DLD1 (cell line): Measurements from ENCODE around the gene CCDC196.
"Not testable (repeated sequence)": the region's sequence is repeated elsewhere in the genome, so short reads cannot be mapped to it uniquely, and the experiment has no call there.

Experiments used
- in situ Hi-C: cut with HindIII; loops from 2 replicates; pipeline ENCODE4 v1.10.0; 2017; ENCODE audit warnings: low sequenced_read_pairs

CCDC196 gene

DNA sequence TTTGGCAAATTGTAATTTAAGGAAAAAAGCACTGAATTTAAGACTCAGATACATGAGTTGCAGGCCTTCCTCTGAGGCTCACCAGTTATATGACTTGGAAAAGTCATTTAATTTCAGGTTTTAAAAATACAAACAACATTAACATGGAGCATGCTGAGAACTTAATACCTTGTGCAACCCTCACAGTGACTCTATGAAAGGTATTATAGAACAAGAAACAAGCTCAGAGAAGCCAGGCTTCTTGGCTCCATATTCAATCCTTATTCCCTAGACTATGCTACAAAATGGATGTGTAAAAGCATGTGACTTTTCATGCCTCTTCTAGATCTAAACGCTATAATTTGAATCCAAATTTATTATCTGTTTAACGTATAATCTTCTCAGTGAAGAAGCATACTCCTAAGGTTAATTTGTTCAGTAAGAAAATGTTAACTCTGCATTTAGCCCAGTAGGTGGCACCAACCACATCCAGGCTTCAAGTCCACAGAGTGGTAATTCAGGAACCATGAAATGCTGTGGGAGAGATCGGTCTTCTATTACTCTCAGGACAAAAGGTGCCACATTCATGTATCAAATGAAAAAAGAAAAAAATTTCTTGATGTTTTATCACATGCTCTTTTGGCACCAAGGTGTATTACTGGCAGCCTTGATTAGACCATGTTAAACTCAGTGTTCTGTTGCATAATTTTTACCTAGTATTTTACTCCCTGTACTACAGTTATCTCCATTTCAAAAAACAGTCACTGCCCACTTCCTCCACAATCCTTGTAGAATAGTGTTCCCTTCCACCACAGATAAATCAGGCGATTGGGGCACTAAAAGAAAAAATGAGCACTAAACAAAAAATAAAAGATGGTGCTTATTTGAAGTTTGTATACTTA lies 9.3 kb downstream of the CCDC196 start:
- in situ Hi-C loops = no loop called here

DNA sequence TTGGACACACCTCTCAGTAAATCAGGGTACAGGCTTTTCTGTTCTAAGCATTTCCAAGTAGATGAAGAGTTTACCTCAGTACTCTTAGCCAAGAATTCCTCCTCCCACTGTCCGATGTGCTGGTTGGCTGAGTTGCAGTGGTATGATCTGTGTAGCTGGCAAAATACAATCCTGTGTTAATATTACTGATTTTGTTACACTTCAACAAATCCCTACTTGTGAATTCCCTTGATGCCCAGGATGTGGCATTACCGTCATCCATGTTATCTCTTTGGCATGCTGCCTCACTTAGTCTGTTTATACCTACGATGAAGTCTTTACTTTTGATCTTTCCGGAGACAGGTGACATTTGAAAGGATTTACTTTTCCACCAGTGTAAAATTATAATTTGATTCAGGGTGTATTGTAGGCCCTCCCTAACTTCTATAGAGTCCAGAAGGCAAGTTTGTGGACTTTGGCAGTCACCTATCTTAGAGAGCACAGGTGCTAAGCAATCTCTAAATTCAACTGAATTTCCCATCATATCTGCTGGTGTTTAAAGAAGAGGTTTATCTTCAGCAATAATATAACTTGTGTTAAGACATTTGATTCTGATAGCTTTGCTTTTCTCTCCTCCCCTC lies 10.1 kb downstream of the CCDC196 start:
- in situ Hi-C loops = no loop called here

DNA sequence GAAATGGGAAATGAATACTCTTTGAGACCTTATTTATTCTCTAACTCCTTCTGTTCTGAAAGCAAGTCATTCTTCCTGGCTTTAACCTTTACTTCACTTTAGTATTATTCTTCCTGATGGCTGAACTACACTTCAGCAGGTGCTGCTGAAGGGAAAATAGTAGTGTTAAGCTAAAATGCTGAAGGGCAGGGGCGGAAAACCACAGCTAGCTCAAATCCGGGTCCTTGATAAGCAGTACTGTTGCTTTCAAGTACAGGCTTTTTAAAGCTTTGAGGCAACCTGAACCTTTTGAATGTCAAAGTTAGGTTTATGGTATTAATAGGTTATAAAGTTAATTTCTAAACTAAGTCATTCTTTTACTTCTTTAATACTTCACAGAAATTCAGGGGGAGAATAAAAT lies 10.7 kb downstream of the CCDC196 start:
- in situ Hi-C loops = no loop called here

DNA sequence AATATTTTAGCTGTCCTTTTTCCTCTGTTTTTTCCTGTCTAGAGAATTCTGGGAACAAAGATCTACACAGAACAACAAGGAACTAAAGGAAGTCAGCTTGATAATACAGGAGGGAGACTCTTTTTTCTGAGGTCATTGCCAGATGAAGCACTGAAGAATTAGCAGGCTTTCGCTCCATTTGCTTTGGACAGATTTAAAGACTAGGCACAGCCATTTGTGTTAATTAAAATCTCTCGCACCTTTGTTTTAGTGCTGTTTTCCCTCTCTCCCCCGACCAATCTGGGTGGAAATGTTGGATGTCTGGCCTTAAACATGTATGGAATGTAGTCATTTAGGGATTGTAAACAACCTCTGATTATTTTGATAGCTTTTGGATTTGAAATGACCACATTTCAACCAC lies 12.1 kb downstream of the CCDC196 start:
- in situ Hi-C loops = no loop called here

DNA sequence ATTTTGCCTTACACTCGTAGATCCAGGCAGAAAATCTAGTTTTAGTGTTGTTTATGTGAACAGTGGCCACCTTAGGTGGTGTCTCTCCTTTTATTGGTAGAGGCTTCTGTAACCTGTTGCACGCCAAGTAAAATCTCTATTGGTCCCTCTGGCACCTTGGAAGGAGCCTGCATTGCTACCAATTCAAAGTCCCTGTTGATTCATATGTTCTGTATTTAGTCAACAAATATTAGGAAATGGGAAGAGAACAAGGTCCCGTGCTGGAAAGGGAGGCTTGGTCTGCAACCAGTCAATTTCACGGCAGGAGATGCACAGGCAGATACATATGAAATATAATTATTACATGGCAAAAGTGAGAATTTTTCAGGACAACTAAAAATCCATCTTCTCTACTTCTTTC lies 15.4 kb downstream of the CCDC196 start:
- in situ Hi-C loops = no loop called here

DNA sequence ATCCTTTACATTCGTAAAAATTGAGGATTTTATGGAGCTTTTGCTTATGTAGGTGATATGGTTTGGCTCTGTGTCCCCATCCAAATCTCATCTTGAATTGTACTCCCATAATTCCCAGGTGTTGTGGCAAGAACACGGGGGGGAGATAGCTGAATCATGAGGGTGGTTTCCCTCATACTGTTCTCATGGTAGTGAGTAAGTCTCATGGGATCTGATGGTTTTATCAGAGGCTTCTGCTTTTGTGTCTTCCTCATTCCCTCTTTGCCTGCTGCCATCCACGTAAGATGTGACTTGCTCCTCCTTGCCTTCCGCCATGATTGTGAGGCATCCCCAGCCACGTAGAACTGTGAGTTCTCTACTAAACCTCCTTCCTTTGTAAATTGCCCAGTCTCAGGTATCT lies 16.7 kb downstream of the CCDC196 start:
- in situ Hi-C loops = not testable (repeated sequence)

DNA sequence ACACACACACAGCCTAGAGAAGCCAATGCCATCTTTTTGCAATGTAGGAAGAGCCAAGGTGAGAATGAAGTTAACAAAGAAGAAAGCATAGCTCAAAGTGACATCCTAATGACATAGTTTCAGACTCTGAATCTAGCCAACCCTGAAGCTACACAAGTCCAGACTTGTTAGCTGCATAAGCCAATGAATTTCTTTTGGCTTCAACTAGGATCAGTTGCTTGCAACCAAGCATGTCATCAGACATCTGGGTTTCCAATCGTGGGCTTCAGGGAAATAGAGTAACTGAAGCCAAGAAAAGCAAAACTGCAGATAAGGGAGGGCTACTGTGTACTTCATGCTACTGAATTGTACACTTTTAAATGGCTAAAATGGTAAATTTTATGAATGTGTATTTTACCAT lies 17.4 kb downstream of the CCDC196 start:
- in situ Hi-C loops = no loop called here

DNA sequence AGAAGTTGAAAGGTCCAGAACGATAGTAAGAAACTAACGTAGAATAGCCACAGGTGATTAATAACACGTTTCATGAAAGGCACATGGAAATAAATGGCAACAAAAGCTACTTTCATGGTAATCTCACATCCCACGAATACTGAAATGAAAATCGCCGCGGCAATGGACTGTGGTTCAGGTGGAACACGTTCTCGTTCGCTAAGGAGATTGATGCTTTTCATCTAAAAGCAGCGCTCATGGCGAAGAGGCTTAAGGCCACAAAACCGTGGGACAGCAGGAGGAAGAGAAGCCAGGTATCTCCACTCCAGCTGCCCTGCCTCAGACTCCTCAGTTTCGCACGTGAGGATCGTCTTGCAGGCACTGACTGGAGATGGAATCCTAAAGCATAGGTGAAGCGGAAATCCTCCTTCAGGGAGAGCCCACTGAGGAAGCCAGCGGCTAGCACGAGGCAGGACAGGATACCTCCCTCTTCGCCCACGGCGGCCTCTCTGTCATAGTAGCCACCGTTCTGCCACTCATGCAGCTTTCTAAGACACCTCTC lies 21.1 kb downstream of the CCDC196 start:
- in situ Hi-C loops = no loop called here

DNA sequence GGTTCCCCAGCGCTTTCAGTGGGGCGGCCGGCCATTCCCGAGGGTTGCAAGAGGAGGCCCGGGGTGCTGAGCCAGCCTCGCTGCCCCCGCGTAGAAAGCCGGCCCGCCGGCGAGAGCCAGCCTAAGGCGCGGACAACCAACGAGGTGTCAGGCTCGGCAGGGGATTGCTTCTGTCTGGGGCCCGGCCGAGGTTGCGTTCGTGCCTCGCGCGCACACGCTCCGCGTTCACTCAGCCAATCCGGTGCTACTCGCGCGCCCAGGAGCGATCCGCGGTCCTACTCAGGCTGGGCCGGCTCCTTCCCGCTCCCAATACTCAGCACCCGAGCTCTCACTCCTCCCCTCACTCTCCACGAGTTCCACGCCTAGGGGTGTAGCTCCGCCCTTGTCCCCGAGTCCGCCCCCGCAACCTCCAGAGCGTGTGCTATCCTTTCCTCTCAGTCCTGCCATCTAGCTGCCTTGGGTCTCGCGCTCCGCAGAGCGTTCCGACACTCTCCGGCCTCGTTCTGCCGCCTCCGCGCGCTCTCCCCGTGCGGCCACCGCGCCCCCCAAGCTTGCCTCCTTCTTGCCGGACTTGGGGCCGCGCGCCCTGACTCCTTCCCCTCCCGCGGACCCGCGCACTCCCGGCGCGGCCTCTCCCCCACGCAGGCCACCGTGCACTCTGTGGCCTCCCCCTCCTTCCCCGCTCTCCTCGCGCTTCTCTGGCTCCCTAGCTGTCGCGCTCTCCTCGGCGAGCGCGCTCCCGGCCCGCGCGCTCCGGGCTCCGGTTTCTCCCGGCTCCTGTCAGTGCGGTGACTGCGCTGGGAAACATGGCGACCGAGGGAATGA lies 21.8 kb downstream of the CCDC196 start, which contains the start of gene GPHN:
TSS of gene GPHN (plus strand) at position 426 of the 825 bp plus-strand sequence.
- in situ Hi-C loops = no loop called here

DNA sequence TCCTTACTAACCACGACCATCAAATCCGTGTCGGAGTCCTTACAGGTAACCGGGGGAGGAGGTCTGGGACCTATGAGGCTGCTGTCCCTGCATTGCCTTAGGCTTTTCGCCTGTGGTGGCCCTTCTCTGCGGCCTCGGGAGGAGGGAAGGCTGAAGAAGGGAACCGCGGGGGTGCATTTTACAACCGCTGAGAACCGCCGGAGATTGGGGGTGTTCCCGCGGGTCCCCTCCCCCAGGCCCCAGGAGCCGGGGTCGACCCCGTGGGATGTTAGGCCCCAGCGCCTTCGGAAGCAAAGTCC lies 22.3 kb downstream of the CCDC196 start:
- in situ Hi-C loops = no loop called here

DNA sequence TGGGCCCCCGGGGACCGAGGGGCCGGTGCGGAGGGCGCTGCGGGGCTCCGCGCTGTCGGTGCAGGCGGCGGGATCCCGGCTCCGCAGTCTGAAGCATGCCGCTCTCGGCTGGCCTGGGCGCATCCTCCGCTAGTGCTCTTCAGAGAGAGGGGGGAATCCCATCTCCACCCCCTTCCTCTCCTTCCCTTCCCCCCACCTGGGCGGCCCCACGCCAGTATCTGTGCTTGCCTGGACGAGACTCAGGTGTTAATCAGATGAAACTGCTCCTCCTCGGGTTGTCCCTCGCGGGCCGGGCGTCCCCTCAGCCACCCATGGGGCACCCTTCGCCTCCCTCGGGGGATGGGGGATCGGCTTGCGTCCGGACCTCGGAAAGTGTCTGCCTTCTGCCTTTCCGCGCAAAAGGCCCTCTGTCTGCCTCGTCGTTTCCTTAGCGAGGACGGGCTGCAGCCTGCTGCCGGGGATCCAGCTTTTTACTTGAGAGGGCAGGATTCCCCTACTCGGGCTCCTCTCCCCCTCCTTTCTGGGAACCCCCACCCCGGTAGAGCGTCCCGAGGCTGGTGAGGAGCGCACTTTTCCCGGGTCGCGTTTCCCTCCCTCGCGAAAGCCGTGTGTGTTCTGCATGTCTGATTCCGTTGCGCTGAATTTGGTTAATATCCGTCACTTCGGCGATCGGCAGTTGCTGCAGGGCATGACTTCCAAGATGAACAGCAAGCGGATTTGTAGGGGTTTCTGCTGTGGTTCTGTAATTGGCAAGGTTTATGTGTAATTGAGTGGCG lies 22.9 kb downstream of the CCDC196 start:
- in situ Hi-C loops = no loop called here

DNA sequence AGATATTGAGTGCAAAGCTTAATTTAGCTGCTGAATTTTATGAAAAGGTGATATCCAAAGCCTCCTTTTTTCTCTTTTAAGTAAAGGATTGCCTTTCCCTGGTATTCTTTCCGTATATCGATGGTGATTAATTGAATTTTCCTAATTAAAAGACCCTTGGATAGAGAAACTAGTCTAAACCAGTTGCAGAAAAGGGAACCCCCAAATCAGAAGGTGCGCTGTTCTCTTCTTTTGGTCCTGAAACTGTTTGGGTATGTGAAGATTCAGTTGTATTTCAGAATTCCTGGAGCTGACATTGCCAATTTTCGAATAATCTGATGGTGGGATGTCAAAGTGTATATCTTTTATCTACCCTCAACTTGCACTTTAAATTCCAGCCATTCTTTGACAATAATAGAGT lies 23.7 kb downstream of the CCDC196 start:
- in situ Hi-C loops = no loop called here

DNA sequence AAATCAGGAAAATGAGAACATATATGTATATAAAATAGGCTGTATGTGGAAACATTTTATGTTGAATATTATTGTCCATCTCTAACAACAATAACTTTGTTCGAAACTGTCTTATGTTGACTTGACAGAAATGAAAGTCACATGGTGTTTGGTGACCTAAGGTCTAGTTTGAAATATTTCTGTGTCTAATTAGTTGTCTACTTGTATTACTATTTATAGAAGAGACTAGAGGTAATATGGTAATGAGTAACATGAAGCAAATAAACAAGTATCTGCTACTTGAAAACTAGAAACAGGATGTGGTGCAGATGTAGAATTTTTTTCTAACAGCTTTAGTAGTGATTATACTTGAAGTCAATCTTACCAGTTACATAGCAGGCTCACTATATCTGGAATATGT lies 25.7 kb downstream of the CCDC196 start:
- in situ Hi-C loops = no loop called here

DNA sequence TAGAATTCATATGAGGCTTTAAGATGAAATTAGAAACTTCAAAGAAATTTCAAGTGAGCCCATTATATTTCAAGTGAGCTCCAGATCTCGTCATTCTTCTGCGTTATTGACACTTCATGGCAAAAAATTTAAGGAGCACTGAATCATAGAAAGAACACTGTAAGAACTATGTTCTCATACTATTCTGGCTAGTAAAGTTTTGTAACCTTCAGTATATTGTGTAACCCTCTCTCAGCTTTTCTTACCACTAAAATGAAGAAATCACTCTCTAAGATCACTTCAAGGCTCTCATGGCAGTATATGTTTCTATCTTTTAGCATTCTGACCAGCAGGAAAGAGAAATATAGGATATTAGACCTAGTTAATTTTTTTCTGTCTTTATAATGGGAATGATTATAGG lies 28.0 kb downstream of the CCDC196 start:
- in situ Hi-C loops = no loop called here

DNA sequence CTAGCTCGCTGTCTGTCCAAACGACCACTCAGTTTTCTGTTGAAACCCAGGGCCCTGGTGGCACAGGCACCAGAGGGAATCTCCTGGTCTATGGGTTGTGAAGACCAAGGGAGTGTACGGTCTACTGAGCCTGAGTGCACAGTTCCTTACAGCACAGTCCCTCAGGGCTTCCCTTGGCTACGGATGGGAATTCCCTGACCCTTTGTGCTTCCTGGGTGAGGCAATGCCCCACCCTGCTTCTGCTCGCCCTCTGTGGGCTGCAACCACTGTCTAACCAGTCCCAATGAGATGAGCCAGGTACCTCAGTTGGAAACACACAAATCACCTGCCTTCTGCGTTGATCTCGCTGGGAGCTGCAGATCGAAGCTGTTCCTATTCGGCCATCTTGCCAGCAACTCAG lies 44.4 kb downstream of the CCDC196 start:
- in situ Hi-C loops = no loop called here

DNA sequence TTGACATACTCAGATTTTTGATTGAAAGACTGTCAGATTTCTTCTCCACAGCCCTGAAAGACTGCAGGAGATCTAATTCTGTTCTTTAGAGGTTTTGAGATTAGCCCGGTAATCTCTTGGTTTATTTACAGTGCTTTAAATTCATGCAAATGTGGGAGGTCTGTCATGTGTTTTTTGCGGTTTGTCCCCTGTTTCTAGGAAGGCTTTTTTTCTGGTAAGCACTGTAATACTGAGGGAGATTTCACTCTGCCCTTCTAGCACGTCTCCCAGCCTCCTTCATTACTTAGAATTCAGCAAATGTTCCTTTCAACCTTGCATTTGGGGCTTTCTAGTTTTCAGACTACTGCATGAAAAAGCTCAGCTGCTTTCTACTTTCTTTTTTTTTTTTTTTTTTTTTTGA lies 52.9 kb downstream of the CCDC196 start:
- in situ Hi-C loops = no loop called here

DNA sequence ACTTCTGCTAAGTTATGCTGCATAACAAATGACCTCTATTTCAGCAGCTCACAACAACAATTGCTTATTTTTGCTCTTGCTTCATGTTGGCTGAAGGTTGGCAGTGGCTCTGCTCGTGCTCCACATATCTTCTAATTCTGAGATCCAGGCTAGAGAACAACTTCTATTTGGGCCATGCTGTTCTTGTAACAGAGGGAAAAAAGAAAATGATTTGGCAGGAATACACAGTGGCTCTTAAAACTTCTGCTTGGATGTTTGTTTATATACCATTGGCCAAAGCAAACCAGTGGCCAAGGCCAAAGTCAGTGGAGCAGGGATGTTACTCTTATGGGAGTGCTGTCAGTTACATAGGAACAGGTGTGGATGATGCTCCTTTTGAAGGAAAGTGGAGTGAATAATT lies 53.9 kb downstream of the CCDC196 start:
- in situ Hi-C loops = no loop called here

DNA sequence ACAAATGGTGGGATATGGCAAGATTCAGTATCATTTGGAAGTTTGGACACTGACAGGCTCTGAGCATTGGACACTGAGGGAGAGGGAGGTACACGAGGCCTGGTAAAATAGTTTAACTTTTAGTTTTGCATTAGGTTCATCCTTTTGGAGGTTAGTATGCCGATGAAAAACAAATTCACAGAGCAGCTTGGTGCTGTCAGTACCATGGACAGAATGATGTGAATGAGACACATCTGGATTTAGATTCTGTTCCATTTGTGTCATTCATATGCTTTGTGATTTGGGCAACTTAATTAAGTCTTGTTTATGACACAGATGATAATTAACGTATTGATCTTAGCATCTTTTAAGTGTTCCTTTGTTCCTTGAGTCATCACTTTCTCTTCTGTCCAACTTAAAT lies 55.5 kb downstream of the CCDC196 start:
- in situ Hi-C loops = no loop called here

DNA sequence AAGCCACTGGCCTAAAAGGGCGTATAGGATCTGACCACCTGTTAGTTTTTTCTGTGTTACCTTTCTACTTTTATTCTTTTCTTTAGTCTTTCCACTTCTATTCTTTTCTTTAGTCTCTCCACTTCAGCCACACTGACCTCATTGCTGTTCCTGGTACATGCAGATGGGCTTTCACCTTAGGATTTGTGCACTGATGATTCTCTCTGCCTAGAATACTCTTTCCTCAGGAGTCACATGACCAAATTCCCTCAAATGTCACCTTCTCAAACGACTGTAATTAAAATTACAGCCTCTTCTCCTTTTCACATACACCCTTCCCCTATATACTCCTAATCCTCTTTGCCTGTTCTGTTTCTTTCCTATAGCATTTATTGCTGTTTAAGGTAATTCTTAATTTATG lies 57.8 kb downstream of the CCDC196 start:
- in situ Hi-C loops = no loop called here

DNA sequence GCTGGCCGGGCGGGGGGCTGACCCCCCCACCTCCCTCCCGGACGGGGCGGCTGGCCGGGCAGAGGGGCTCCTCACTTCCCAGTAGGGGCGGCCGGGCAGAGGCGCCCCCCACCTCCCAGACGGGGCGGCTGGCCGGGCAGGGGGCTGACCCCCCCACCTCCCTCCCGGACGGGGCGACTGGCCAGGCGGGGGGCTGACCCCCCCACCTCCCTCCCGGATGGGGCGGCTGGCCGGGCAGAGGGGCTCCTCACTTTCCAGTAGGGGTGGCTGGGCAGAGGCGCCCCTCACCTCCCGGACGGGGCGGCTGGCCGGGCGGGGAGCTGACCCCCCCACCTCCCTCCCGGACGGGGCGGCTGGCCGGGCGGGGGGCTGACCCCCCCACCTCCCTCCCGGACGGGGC lies 59.0 kb downstream of the CCDC196 start:
- in situ Hi-C loops = not testable (repeated sequence)

DNA sequence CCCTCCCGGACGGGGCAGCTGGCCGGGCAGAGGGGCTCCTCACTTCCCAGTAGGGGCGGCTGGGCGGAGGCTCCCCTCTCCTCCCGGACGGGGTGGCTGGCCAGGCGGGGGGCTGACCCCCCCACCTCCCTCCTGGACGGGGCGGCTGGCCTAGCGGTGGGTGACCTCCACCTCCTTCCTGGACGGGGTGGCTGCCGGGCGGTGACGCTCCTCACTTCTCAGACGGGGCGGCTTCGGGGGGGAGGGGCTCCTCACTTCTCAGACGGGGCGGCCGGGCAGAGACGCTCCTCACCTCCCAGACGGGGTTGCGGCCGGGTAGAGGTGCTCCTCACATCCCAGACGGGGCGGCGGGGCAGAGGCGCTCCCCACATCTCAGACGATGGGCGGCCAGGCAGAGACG lies 59.6 kb downstream of the CCDC196 start:
- in situ Hi-C loops = not testable (repeated sequence)
